HG03280 (cell line): ENCODE results near the gene GNAI1.

Source experiments
- ATAC-seq: cut with Tn5 transposase; IDR thresholded peaks from one replicate; pipeline ENCODE4 v1.9.1; 2021; ENCODE audit warnings: mild to moderate bottlenecking, moderate library complexity; ENCODE audit not compliant: unreplicated experiment

GNAI1 gene

GRCh38 chr7:80244206-80244916 is 109.7 kb downstream of the GNAI1 start:
- ATAC-seq, result no peak

- no peak for ATAC-seq
Measured at GRCh38 chr7:80247144-80247543, 112.5 kb downstream of the GNAI1 start.

DNA sequence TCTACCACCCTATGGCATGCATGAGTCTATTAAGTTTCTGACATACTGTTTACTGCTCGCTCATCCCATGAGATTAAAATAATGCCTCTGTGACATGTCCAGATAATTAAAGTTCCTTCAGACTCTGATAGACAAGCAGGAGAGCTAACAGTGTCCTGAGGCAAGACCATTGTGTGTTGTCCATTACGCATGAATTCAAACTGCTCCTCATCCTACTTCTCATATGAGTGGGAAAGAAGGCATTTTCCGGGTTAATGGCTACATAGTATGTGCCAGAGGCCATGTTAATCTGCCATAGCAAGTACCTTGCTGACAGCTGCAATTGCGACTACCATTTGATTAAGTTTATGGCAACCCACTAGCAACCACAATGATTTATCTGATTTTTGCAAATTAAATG is 113.3 kb downstream of the GNAI1 start:
- ATAC-seq, result no peak

- no peak for ATAC-seq
Measured at GRCh38 chr7:80249184-80249583, 114.6 kb downstream of the GNAI1 start.

- ATAC-seq, result no peak
Measured at GRCh38 chr7:80249619-80250295, 115.1 kb downstream of the GNAI1 start.

- no peak for ATAC-seq
Measured at GRCh38 chr7:80253237-80253636, 118.6 kb downstream of the GNAI1 start.

DNA sequence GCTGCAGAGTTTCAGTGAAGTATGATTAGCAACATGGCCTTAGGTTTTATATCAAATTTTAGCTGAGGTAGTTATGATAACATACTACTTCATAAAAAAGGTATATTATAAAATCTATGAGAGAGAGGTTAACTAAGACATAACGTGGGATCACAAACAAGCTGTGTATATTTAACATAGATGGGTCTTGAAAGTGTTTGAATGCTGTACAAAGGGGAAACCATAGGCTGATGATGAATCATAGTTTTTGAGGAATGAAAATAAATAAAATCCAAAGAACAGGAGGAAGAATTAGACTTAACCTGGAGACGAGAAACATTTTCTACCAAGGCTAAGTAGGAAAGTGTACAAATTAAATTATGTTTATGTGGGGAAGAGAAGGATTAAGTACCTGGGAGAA is 119.0 kb downstream of the GNAI1 start:
- no peak for ATAC-seq

DNA sequence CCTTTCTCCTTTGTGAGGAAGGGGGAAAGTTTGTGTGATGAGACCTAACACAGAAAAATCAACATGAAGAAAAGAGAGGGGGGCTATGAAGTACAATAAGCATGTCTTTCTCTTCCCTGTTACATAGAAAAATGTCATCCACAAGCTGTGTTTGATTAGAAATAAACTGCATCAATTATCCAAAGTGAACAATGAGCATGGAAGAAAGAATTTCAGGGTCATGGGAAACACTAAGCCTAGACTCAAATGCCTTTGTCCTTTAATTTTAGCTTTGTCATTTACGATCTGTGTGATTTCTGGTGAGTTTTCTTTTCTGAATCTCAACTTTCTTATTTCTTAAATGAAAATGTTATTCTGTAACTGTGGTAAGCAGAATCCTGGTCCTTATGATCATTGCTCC is 121.0 kb downstream of the GNAI1 start:
- no peak for ATAC-seq

DNA sequence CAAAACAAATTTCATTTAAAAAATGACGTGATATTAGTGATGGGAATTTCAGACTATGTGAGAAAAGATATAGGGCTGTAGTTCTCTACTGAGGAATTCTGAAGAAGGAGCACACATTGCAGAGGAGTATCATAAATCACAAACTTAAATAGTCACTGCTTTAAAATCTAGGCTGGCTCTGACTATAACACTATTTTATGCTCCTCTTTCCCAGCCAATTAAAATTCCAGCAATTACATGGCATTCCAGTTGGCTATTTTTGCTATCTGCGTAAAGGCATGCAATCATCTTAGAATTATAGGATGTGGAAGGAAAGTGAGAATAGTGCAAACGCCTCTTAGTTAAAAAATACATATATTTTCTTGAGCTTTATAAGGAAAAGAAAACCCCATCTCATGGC is 123.1 kb downstream of the GNAI1 start:
- ATAC-seq, result no peak

DNA sequence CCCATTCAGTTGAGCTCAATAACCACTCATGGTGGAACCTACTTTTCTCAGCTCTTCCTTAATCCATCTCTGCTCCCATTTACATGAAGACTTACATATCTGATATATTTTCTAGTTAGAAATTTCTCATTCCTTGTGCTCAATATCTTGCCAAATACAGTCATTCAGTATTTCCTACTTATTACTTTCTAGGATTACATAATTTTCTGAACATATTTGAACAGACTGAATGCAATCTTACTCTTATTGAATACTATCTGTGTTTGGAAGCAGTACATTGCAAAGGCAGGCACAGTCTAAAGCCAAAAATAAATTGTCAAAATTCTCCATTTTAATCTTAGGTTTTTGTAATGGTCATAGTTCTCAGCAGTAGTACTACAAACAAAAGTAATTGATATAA is 126.0 kb downstream of the GNAI1 start:
- ATAC-seq, result no peak

DNA sequence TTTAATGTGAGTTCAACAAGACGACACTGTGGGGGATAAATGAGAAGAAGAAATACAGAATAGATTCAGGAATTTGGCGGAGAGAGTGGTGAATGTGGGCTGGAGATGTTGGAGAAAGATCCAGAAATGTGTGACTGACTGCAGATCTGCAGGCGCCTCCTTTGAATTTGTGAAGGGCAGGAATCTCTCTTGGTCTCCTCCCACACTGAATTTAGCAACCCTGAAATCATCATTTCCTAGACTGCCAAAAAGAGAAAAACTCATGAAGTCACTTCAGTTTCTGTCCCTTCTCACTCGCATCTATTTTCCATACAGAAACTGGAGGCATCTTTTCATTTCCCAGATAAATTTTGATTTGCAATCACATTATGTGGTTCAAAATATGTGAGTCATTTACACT is 128.7 kb downstream of the GNAI1 start:
- no peak for ATAC-seq

- no peak for ATAC-seq
Measured at GRCh38 chr7:80263821-80264220, 129.2 kb downstream of the GNAI1 start.

GRCh38 chr7:80264769-80265495 is 130.3 kb downstream of the GNAI1 start:
- ATAC-seq, result no peak

DNA sequence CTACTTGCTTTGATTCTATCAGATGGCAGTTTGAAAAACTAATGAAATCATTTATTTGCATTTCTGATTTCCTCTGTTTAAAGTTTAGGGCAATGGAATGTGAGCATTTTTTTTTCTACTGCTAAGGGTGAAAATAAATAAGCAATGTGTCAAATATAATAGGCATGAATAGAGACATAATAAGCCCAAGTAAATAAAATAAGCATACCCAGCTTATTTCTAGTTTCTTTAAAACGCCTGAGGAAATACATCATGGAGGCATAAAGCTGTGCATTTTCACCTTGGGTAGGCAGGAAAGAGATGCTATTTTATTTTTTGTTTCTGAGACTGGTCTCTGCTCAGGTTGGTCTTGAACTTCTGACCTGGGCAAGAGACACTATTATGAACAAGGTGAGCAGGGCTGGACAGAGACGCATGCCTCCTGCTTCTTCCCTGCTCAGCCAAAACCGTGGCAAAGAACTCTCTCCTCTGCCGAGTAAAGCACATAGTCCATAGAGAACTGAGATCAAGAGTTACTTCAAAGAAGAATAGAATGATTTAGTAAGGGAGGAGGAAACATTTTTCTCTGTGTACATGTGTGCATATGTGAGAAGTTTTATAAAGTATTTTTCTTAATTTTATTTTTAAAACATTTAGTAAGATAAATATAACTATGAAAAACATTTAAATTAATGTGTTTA is 138.1 kb downstream of the GNAI1 start:
- ATAC-seq, result no peak

DNA sequence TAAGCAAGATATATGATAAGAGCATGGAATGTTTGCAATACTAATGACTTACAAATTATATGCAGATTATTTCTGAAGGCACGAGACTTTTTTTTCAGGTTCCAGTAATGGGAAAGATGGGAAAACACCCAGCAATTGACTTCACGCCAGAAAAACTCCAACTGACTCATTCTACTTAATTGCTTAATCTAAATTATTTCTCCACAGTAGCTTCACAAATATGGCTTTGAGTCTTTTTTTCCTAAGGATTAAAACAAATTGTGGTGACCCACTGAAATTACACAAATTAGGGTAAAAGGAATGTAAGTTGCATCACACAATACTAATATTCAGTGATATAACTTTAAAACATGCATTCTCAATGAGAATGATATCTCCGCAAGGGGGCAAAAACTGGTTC is 138.7 kb downstream of the GNAI1 start:
- ATAC-seq, result no peak

- no peak for ATAC-seq
Measured at GRCh38 chr7:80275192-80275605, 140.6 kb downstream of the GNAI1 start.
